Measurements from ENCODE around the gene MTHFD1.
"Not testable (repeated sequence)": the region's sequence is repeated elsewhere in the genome, so short reads cannot be mapped to it uniquely, and the experiment has no call there.

Gene MTHFD1

GRCh38 chr14:64387782-64388532 is at the start of gene MTHFD1:
TSS of gene MTHFD1 (plus strand) at chr14:64388353. CDS start at chr14:64388428, 75 bp downstream.
- DNase-seq: peak; percentile 99

- peak; percentile 99 for DNase-seq
Measured at GRCh38 chr14:64338616-64339316, 49.4 kb upstream of the MTHFD1 start.

GRCh38 chr14:64340560-64341196 is 47.5 kb upstream of the MTHFD1 start:
- peak; percentile 61 for DNase-seq

GRCh38 chr14:64347748-64348147 is 40.4 kb upstream of the MTHFD1 start:
- no peak for DNase-seq

GRCh38 chr14:64349741-64350490 is 38.2 kb upstream of the MTHFD1 start:
- peak; percentile 80 for DNase-seq

GRCh38 chr14:64363265-64363846 is 24.8 kb upstream of the MTHFD1 start:
- DNase-seq: peak; percentile 66

- no peak for DNase-seq
Measured at GRCh38 chr14:64364907-64365306, 23.2 kb upstream of the MTHFD1 start.

GRCh38 chr14:64365358-64365889 is 22.7 kb upstream of the MTHFD1 start:
- not testable (repeated sequence) for DNase-seq

GRCh38 chr14:64369201-64369600 is 19.0 kb upstream of the MTHFD1 start:
- DNase-seq: no peak

- no peak for DNase-seq
Measured at GRCh38 chr14:64387232-64387781, 846 bp upstream of the MTHFD1 start.

- no peak for DNase-seq
Measured at GRCh38 chr14:64388533-64389285, 556 bp downstream of the MTHFD1 start.

- no peak for DNase-seq
Measured at GRCh38 chr14:64391113-64391725, 3.1 kb downstream of the MTHFD1 start.

- no peak for DNase-seq
Measured at GRCh38 chr14:64391986-64392385, 3.8 kb downstream of the MTHFD1 start.

- DNase-seq: not testable (repeated sequence)
Measured at GRCh38 chr14:64393189-64393726, 5.1 kb downstream of the MTHFD1 start.

GRCh38 chr14:64394423-64394822 is 6.3 kb downstream of the MTHFD1 start:
- no peak for DNase-seq

GRCh38 chr14:64394977-64395633 is 7.0 kb downstream of the MTHFD1 start:
- DNase-seq: no peak

- DNase-seq: no peak
Measured at GRCh38 chr14:64400829-64401459, 12.8 kb downstream of the MTHFD1 start.

- DNase-seq: no peak
Measured at GRCh38 chr14:64401949-64402348, 13.8 kb downstream of the MTHFD1 start.

- no peak for DNase-seq
Measured at GRCh38 chr14:64405295-64405694, 17.1 kb downstream of the MTHFD1 start.

All from MV-4-11 (cell line).